Measurements from ENCODE around the gene CORO2B. TPM values are rescaled to one million over a fixed set of nuclear protein-coding genes. Genes with fewer than 3 reads are reported as not detected.

CORO2B gene
- total RNA-seq, 4 donors from 2014 or later = 3.1 to 9.6 (median 8.6) TPM

- peaks cover 1 to 6% of the 10 kb centered on the region in 2 donors for H3K4me1 ChIP-seq
- H3K27ac ChIP-seq = peak overlapping the region in 1 of 3 donors; percentile 15
- H3K9me3 ChIP-seq = no peaks in the 10 kb centered on the region
- DNase-seq = no peak
- intact Hi-C loops (cut with DNase I) = loop anchor here (10.0 kb wide), 1 partner anchor 98 kb away; no protein-coding TSS in a partner anchor
- H3K36me3 ChIP-seq = peaks cover 12 to 14% of the 10 kb centered on the region in 2 donors
- no peaks in the 10 kb centered on the region for H3K27me3 ChIP-seq
- H3K4me3 ChIP-seq (replicated peaks in 1 of 3) = no peak overlapping the region
- 83 to 92% methylated on average over 10 of the region's 10 CpGs for WGBS, 2 donors
- TF ChIP-seq CTCF (IDR thresholded peaks at IDR 0.05) (no peak), POLR2A (IDR thresholded peaks at IDR 0.05) (no peak)
Observed at GRCh38 chr15:68776477-68777270, 197.9 kb downstream of the CORO2B start.

Other genes with a start within 250 kb of the CORO2B start
- 1 to 10 TPM; 3.0 to 6.1 (median 4.3) TPM for gene ITGA11, start 146.8 kb upstream of the CORO2B start, total RNA-seq
- gene ANP32A, start 241.9 kb downstream of the CORO2B start, total RNA-seq = 100 to 1,000 TPM in 1 of 4 donors, 10 to 100 TPM in 3; 65.4 to 116 (median 79.5) TPM

Data from thyroid gland (tissue), 4 donors.